ENCODE data around the gene MIOS.

MIOS gene

DNA sequence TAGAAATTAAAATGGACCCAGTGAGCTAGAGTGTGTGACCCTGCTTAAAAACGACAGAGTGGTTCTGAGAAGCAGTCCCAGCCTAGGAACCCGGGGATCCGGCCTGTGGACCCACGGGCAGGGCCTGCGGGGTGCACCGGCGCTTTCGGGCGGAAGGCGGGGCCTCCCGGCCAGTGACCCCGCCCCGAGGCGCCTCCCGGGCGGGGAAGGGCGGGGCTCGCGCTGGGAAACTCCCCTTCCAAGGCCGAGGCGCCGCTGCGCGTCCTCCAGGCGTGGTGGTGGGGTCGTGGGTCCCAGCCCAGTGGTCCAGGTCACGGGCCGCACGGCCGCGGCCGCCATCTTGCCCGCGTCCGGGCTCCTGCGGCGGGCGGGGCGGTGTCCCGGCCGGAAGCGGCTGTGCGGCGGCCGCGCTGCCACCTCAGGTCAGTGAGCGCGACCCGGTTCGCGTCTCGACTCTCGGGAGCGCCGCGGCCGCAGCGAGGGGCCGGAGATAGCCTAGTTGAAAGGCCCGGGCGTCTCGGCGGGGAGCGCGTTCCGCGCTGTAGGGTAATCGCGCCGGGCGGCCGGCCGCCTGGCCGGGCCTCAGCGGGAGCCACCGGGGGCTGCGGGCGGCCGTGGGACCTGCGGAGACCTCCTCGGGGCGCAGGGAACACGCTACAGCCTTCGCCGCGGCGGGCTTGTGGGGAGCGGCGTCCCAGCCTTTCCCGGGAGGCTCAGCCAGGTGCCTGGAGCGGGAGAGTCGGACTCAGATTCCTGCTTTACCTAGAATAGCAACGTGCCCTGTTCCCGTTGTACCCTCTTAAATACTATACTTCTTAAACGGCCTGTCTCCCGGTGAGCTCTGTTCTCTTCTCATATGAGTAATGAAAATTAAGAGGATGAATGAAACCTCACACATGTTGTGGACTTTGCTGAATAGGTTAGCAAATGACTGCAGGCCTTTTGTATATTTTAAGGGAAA lies at the start of gene MIOS:
Gene MIOS, plus strand, starts transcription at position 234 of the 961 bp plus-strand sequence. CDS start 5,592 bp downstream, outside the sequence.
- DNase-seq (ENCODE audit: low spot score), result peak; percentile 96
- TF ChIP-seq, protein P1, sequence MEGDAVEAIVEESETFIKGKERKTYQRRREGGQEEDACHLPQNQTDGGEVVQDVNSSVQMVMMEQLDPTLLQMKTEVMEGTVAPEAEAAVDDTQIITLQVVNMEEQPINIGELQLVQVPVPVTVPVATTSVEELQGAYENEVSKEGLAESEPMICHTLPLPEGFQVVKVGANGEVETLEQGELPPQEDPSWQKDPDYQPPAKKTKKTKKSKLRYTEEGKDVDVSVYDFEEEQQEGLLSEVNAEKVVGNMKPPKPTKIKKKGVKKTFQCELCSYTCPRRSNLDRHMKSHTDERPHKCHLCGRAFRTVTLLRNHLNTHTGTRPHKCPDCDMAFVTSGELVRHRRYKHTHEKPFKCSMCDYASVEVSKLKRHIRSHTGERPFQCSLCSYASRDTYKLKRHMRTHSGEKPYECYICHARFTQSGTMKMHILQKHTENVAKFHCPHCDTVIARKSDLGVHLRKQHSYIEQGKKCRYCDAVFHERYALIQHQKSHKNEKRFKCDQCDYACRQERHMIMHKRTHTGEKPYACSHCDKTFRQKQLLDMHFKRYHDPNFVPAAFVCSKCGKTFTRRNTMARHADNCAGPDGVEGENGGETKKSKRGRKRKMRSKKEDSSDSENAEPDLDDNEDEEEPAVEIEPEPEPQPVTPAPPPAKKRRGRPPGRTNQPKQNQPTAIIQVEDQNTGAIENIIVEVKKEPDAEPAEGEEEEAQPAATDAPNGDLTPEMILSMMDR (IDR thresholded peaks at IDR 0.05; ENCODE audit: extremely low read depth, missing control alignments), result no peak

DNA sequence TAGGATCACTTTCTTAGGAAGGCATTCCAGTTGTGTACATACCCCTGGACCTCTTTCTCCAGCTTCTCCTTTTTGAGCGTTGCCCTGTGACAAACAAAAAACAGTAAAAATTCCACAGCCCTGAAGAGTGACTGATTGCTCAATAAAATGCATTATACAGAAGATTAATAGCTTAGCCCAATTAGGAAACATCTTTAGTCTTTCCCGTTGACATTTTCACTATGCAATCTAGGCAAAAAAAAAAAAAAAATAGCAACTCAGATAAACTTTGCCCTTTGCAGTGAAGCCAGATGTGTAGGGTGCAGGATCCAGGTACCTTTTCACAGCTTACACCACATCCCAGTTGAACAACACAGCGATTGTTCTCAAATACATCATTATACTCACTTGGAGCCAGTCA lies 48.9 kb upstream of the MIOS start:
- TF ChIP-seq, protein P1 (IDR thresholded peaks at IDR 0.05; ENCODE audit: extremely low read depth, missing control alignments), result no peak
- DNase-seq (ENCODE audit: low spot score), result no peak

DNA sequence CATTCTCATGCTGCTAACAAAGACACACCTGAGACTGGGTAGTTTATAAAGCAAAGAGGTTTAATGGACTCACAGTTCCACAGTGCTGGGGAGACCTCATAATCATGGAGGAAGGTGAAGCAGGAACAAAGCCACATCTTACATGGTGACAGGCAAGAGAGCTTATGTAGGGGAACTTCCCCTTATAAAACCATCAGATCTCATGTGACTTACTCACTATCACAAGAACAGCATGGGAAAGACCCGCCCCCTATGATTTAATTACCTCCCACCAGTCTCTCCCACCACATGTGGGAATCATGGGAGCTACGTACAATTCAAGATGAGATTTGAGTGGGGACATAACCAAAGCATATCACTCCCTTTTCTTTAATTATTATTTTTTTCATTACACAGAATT lies 47.6 kb upstream of the MIOS start:
- TF ChIP-seq, protein P1 (IDR thresholded peaks at IDR 0.05; ENCODE audit: extremely low read depth, missing control alignments), result no peak

DNA sequence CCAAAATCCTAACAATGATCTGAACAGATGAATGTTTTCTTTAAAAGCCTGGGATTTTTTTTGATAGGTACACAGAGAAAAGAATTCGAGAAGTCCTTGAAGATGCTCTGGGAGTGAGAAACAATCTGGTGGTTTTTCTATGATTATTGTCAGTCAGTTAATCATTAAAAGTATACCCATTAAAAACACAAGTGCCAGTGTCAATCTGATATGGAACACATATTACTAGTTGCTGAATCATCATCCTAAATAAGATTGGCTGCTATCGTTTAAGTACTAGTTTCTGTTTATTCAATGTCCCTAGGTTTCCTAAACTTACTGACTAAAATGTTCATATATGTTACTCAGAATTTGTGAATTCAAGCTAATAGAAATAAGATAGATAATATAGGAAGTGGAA lies 47.2 kb upstream of the MIOS start:
- TF ChIP-seq, protein P1 (IDR thresholded peaks at IDR 0.05; ENCODE audit: extremely low read depth, missing control alignments), result no peak
- no peak for DNase-seq (ENCODE audit: low spot score)

More for the DNA sequence above, 47.6 kb upstream of the MIOS start:
- no peak for DNase-seq (ENCODE audit: low spot score)

DNA sequence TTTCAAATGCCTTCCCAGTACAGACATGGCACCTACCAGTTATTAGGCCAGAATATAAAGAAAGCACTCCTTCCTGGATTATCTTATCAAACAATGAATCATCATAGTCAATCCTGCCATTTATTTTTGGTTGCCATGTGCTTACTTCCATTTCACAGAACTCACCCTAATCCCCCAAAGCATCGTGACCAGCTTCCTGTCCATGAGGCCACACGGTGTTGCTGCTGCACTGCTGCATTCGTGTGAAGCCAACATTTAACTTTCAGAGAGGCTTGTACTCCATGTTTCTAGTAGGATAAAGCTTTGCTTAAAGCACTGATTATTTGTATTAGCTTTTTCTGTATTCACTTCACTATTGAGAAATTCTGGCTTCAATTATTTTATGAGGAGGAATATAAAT lies 45.4 kb upstream of the MIOS start:
- TF ChIP-seq, protein P1 (IDR thresholded peaks at IDR 0.05; ENCODE audit: extremely low read depth, missing control alignments), result no peak
- DNase-seq (ENCODE audit: low spot score), result no peak

DNA sequence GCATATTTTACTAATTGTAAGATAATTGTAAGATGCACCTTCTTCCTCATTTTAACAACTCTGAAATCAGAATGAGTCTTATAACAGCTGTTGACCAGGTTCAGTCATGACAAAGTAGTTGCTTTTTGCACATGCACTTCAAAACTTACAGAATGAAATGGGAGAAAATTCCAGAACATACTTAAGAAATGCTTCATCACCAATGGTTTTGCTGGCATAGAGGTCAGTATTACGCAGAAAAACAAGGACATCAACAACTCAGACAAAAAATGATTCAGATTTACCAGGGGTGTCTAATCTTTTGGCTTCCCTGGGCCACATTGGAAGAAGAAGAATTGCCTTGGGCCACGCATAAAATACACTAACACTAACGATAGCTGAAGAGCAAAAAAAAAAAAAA lies 44.3 kb upstream of the MIOS start:
- TF ChIP-seq, protein P1 (IDR thresholded peaks at IDR 0.05; ENCODE audit: extremely low read depth, missing control alignments), result no peak
- DNase-seq (ENCODE audit: low spot score), result no peak

DNA sequence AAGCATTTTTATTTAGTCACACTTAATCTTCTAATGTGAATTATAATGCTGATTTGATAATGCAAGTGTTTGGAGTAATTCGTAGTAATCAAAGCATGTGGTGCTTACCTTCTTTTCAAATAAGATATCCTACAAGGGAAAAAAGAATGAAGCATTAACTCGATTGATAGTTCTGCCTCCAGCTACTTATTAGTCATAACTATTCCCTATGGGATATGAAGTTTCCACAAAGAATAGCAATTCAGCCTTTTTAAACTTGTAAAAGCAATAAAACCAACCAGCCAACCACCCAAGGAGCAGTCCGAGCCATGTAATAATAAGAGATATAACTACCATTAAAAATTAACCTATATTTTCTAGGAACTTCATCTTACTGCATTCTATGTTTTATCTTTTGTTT lies 42.6 kb upstream of the MIOS start:
- TF ChIP-seq, protein P1 (IDR thresholded peaks at IDR 0.05; ENCODE audit: extremely low read depth, missing control alignments), result no peak
- no peak for DNase-seq (ENCODE audit: low spot score)
